GM12878 (cell line): Measurements from ENCODE around the gene MICB. TPM values are rescaled to one million over a fixed set of nuclear protein-coding genes. Genes with fewer than 3 reads are reported as not detected.
A peak's percentile ranks its signal among the peaks of the same experiment; 100 is the strongest.

Source experiments
- ATAC-seq: fragments of 200-7000 bp; cut with Tn5 transposase; 3 replicates; pipeline ENCODE4 v1.9.1; 2020; ENCODE audit warnings: mild to moderate bottlenecking, moderate library complexity
- BruUV-seq: library from RNA; stranded (reverse); fragments of 400-500 nt; replicated peaks from 2 replicates; lab custom pipeline; 2021; lab: Mats Ljungman, UMichigan
- CTCF ChIA-PET: fragments of 300-600 bp; sonication (Branson Sonifier 250); formaldehyde crosslinking; extraction: SDS; loops from one replicate; lab custom pipeline; 2021; ENCODE audit warnings: inconsistent platforms; lab: Yijun Ruan, JAX
- POLR2A ChIA-PET: fragments of 350-600 bp; formaldehyde crosslinking; extraction: SDS; loops from one replicate; lab custom pipeline; 2021; ENCODE audit warnings: inconsistent platforms; lab: Charles Lee
- RAD21 ChIA-PET: fragments of 300-600 bp; sonication (Branson Sonifier 250); formaldehyde crosslinking; loops from one replicate; lab custom pipeline; 2023; ENCODE audit warnings: antibody characterized with exemption; ENCODE audit not compliant: unreplicated experiment; lab: Charles Lee
- SMC1A ChIA-PET: fragments of 300-600 bp; sonication (Branson Sonifier 250); formaldehyde crosslinking; loops from one replicate; lab custom pipeline; 2023; ENCODE audit not compliant: unreplicated experiment, uncharacterized antibody; lab: Charles Lee
- DNase-seq: peaks from one replicate; pipeline ENCODE4 v3.0.0-alpha.2; 2011; ENCODE audit warnings: low read depth, low spot score
- FAIRE-seq: peaks from 3 replicates; lab custom pipeline; 2011; peaks lifted over from hg19 to GRCh38; lab: Jason Lieb, UNC
- H2AFZ ChIP-seq: 2 replicates; pipeline ENCODE4 v1.6.0; 2011; ENCODE audit warnings: low read depth, low read length, control low read depth; ENCODE audit not compliant: control insufficient read depth
- H3K27ac ChIP-seq: 2 replicates; pipeline ENCODE4 v1.5.1; 2011; ENCODE audit warnings: control low read depth; ENCODE audit not compliant: control insufficient read depth, insufficient read depth
- H3K27me3 ChIP-seq, 2 experiments: replicated peaks in 1 of 2; 2 replicates each; pipeline versions ENCODE4 v1.6.0 to v1.6.1; 2011; ENCODE audit warnings: low read length in 1 of 2; ENCODE audit not compliant: control insufficient read depth in 2 of 2, insufficient read depth in 2 of 2
- H3K36me3 ChIP-seq, 2 experiments: 2 replicates each; pipeline ENCODE4 v1.5.1; 2011; ENCODE audit warnings: low read length in 1 of 2; ENCODE audit not compliant: control insufficient read depth in 2 of 2, insufficient read depth in 2 of 2
- H3K4me1 ChIP-seq: 2 replicates; pipeline ENCODE4 v1.6.1; 2011; ENCODE audit warnings: mild to moderate bottlenecking, low read length, moderate library complexity, mixed read lengths; ENCODE audit not compliant: control insufficient read depth, insufficient read depth
- H3K4me2 ChIP-seq: 2 replicates; pipeline ENCODE4 v1.6.0; 2011; ENCODE audit warnings: control low read depth; ENCODE audit not compliant: control insufficient read depth, insufficient read depth
- H3K4me3 ChIP-seq: fragments of 200-600 bp; sonication (generic); 2 replicates; pipeline ENCODE4 v1.5.1; 2016
- H3K79me2 ChIP-seq: 2 replicates; pipeline ENCODE4 v1.6.0; 2011; ENCODE audit warnings: low read length; ENCODE audit not compliant: control insufficient read depth, insufficient read depth
- H3K9ac ChIP-seq: 2 replicates; pipeline ENCODE4 v1.8.0; 2011; ENCODE audit warnings: low read length, control low read depth, mixed read lengths; ENCODE audit not compliant: control insufficient read depth, insufficient read depth
- H3K9me3 ChIP-seq: replicated peaks from 3 replicates; pipeline ENCODE4 v1.5.1; 2011; ENCODE audit warnings: mild to moderate bottlenecking, low read length; ENCODE audit not compliant: control insufficient read depth, insufficient read depth
- H4K20me1 ChIP-seq: 2 replicates; pipeline ENCODE4 v1.6.0; 2011; ENCODE audit not compliant: control insufficient read depth, insufficient read depth
- BCL11A ChIP-seq: IDR thresholded peaks from 2 replicates; pipeline ENCODE4 v1.6.1; 2011; ENCODE audit warnings: low read depth, low read length
- DPF2 ChIP-seq: fragments of 450-650 bp; IDR thresholded peaks from 2 replicates; pipeline ENCODE4 v1.6.1; 2017; ENCODE audit warnings: mild to moderate bottlenecking
- EP300 ChIP-seq, 2 experiments: fragments of 150-350 bp in 1 of 2; IDR thresholded peaks; 2 replicates each; pipeline ENCODE4 v1.6.1; 2011 to 2012; ENCODE audit warnings: low read depth in 2 of 2, low read length in 2 of 2, borderline replicate concordance in 1 of 2, improper control_type of control experiment in 1 of 2, inconsistent platforms in 1 of 2; ENCODE audit not compliant: control insufficient read depth in 1 of 2
- IRF4 ChIP-seq: IDR thresholded peaks from 2 replicates; pipeline ENCODE4 v1.6.1; 2011; ENCODE audit warnings: low read depth, low read length
- MYB ChIP-seq: fragments of 150-350 bp; IDR thresholded peaks from 2 replicates; pipeline ENCODE4 v1.6.1; 2014; ENCODE audit warnings: mild to moderate bottlenecking, low read depth, low read length, borderline replicate concordance
- POU2F2 ChIP-seq: IDR thresholded peaks from 3 replicates; pipeline ENCODE4 v1.6.1; 2011; ENCODE audit warnings: low read depth, mild to moderate bottlenecking, low read length, borderline replicate concordance
- RELA ChIP-seq: fragments of 450-650 bp; IDR thresholded peaks from 2 replicates; pipeline ENCODE4 v1.8.0; 2014; ENCODE audit warnings: borderline replicate concordance; ENCODE audit not compliant: partially characterized antibody
- RUNX3 ChIP-seq: IDR thresholded peaks from 2 replicates; pipeline ENCODE4 v1.6.1; 2012; ENCODE audit warnings: low read length, inconsistent platforms
- SMAD1 ChIP-seq: fragments of 450-650 bp; IDR thresholded peaks from 2 replicates; pipeline ENCODE4 v1.6.1; 2018; ENCODE audit warnings: mild to moderate bottlenecking, low read depth; ENCODE audit not compliant: partially characterized antibody
- SRF ChIP-seq, 2 experiments: IDR thresholded peaks; 2 replicates each; pipeline ENCODE4 v1.6.1; 2011; ENCODE audit warnings: low read depth in 2 of 2, low read length in 2 of 2, mild to moderate bottlenecking in 1 of 2, moderate library complexity in 1 of 2
- TCF12 ChIP-seq: IDR thresholded peaks from 2 replicates; pipeline ENCODE4 v1.6.1; 2011; ENCODE audit warnings: low read depth, mild to moderate bottlenecking, low read length
- WGBS: methylation state at CpG from one replicate; pipeline ENCODE4 v1.1.6; 2016; ENCODE audit warnings: low lambda C conversion rate; ENCODE audit not compliant: insufficient replicate concordance, insufficient coverage; ENCODE audit errors: missing lambda C conversion rate; 5-methylcytosine and 5-hydroxymethylcytosine counted together
- in situ Hi-C: fragments of 300-500 bp; cut with MboI; formaldehyde crosslinking; loops from 9 replicates; pipeline ENCODE4 v1.14.3; 2018; ENCODE audit warnings: mixed read lengths
- intact Hi-C: fragments of 100-400 bp; cut with micrococcal nuclease; formaldehyde crosslinking; loops from one replicate; pipeline ENCODE4 v1.14.2; 2022; ENCODE audit not compliant: unreplicated experiment
- polyA plus RNA-seq, 11 experiments: library from polyadenylated mRNA; depleted of rRNA in 4 of 11; unstranded in 6 of 11; stranded (reverse) in 5 of 11; fragments of >200 nt; fragmentation: Nextera tagmentation in 4 of 11; fragmentation: Illumina TruSeq in 1 of 11; extraction: Ambion mirVana in 4 of 11; extraction: Trizol in 1 of 11; gene quantifications; 1 replicate in 1 of 11; 2 replicates in 10 of 11; pipeline versions ENCODE4 v1.2.1 to v1.2.3, GENCODE V29; 2011 to 2016; ENCODE audit warnings: inconsistent platforms in 2 of 11, missing spikeins in 2 of 11, low read depth in 1 of 11
- total RNA-seq, 4 experiments: library from RNA; depleted of rRNA in 3 of 4; stranded (reverse); fragments of >200 nt in 3 of 4; fragmentation: Illumina TruSeq in 1 of 4; extraction: Trizol in 1 of 4; gene quantifications; 2 replicates each; pipeline versions ENCODE4 v1.2.1 to v1.2.3, GENCODE V29; 2013 to 2021
- TF ChIP-seq, protein P1 (sequence below): fragments of 150-350 bp; IDR thresholded peaks from 2 replicates; pipeline ENCODE4 v1.6.1; 2014; ENCODE audit warnings: mild to moderate bottlenecking, low read depth, low read length
- TF ChIP-seq, protein P2 (sequence below): IDR thresholded peaks from 2 replicates; pipeline ENCODE4 v1.6.1; 2012; ENCODE audit warnings: low read depth, low read length, improper control_type of control experiment
- TF ChIP-seq, protein P3 (sequence below), 3 experiments: IDR thresholded peaks in 2 of 3; conservative IDR thresholded peaks in 1 of 3; 2 replicates each; pipeline ENCODE4 v1.5.1; 2011; ENCODE audit warnings: low read depth in 3 of 3, low read length in 3 of 3, mild to moderate bottlenecking in 3 of 3, control low read depth in 2 of 3, moderate library complexity in 2 of 3, inconsistent platforms in 1 of 3, mixed read lengths in 1 of 3; ENCODE audit not compliant: control insufficient read depth in 2 of 3, insufficient read depth in 1 of 3; ENCODE audit errors: extremely low read depth in 1 of 3

The MICB gene
- total and polyA plus RNA-seq, 10 of the 15 experiments (the other 5 are each of a cell fraction or from before 2014, with no cell fraction given), result 9.0 to 37.1 (median 17.8) TPM

DNA sequence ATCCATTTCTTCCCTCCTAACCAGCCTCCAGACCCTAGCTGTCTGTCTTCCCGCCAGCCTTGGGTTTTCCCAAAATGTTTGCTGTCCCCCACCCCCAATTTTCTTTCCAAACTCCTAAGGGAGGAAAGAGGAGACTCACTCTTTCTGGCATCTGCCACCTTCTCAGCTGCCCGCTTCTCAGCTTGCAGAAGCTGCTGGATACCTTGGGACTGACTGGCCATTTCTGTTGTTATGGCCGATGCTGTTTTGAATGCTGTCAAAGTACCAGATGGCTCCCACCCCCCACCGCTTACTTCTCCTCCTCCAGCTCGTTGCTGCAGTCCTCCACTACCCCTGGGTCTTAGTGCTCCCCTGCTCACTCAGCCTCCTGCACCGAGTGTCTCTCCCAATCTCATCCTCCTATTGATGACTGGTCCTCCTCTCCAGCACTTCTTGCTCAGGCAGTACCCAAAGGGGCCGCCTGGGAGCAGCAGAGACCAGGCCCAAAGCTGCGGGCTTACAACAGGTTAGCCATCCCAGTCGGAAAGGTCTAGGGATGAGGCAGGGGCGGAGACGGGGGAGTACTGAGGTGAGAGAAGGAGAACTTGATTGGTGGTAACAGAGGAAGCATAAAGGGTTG is 48.5 kb downstream of the MICB start, which contains the start of gene ATP6V1G2 (continued):
- TF ChIP-seq, protein P1, sequence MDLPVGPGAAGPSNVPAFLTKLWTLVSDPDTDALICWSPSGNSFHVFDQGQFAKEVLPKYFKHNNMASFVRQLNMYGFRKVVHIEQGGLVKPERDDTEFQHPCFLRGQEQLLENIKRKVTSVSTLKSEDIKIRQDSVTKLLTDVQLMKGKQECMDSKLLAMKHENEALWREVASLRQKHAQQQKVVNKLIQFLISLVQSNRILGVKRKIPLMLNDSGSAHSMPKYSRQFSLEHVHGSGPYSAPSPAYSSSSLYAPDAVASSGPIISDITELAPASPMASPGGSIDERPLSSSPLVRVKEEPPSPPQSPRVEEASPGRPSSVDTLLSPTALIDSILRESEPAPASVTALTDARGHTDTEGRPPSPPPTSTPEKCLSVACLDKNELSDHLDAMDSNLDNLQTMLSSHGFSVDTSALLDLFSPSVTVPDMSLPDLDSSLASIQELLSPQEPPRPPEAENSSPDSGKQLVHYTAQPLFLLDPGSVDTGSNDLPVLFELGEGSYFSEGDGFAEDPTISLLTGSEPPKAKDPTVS, result no peak
- TF ChIP-seq, protein P2, sequence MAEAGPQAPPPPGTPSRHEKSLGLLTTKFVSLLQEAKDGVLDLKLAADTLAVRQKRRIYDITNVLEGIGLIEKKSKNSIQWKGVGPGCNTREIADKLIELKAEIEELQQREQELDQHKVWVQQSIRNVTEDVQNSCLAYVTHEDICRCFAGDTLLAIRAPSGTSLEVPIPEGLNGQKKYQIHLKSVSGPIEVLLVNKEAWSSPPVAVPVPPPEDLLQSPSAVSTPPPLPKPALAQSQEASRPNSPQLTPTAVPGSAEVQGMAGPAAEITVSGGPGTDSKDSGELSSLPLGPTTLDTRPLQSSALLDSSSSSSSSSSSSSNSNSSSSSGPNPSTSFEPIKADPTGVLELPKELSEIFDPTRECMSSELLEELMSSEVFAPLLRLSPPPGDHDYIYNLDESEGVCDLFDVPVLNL, result no peak
- TF ChIP-seq RELA, result no peak

DNA sequence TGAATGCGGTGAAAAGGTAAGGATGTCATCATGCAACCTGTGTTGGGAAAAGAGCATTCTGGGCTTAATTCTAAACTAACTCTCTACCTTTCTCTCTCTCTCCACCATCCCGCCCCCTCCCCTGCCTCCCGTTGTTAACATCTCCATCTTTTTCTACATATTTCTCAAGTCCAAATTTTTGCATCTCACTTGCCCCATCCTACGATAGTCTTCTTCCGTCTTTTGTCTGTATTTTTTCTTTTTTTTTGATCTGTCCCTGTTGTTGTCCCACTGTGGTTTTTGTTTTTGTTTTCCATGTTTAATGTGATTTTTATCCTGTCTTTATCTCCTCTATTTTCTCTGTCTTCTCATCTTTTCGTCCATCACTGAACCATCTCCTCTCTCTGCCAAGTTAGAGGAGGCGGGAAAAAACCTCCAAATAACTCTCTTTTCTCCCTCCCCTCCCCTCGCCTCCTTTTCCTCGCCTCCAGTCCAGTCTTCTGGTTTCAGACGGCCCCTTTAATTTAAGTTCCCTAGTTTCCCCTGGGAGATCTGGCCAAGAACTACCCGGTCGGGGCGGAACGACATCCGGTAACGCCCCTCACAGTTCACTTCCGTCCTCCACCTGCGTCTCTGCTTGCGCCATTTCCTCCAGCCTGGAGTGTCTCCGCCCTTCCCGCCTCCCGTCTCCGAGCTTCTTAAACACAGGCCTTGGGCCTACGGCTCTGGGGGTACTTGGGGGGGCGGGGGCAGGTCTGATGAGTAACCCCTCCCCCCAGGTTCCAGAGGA is 49.2 kb downstream of the MICB start, which contains the start of gene NFKBIL1:
Gene NFKBIL1, plus strand, starts transcription at position 651 of the 769 bp plus-strand sequence. Its CDS starts 87 bp downstream, at position 738.
- Histone ChIP-seq H3K4me2 (peak within 1 kb of the TSS; percentile 80), H4K20me1 (no peaks in the 10 kb centered on the region), H3K9ac (peak within 1 kb of the TSS; percentile 58), H3K4me1 (peaks cover 23% of the 10 kb centered on the region; the same call in 1 of the 2 replicates), H3K27me3 (no peaks in the 10 kb centered on the region), H3K36me3 (no peaks in the 10 kb centered on the region; a peak in 1 of 4 replicates), H3K79me2 (peaks cover 24% of the 10 kb centered on the region), H3K4me3 (peak within 1 kb of the TSS; percentile 72), H3K27ac (peak within 1 kb of the TSS; percentile 64), H3K9me3 (no peaks in the 10 kb centered on the region), H2AFZ (peak within 1 kb of the TSS; percentile 45)
- intact Hi-C loops, result loop anchor here (1.0 to 10.0 kb wide), 4 partner anchors 51 to 358 kb away; partner anchors contain the start of genes BAG6 and ZBTB12
- 1% methylated on average over 25 of the region's 25 CpGs for WGBS
- FAIRE-seq (peak; percentile 93), ATAC-seq (peak; percentile 88), DNase-seq (peak; percentile 89)
- in situ Hi-C loops, result loop anchor here (5.0 to 10.0 kb wide), 2 partner anchors 50 to 288 kb away; no protein-coding TSS in a partner anchor
- no TSS peak for BruUV-seq
- ChIA-PET RAD21 (interaction anchor here (0.6 to 16.9 kb wide), 10 partner anchors 12 to 284 kb away, joined by 3 to 668 read pairs (median 5); partner anchors contain the start of genes BAG6, LST1, LTB and LY6G5C), SMC1A (interaction anchor here (0.6 to 34.7 kb wide), 7 partner anchors 9 to 284 kb away, joined by 3 to 1989 read pairs (median 5); partner anchors contain the start of genes AIF1, LST1, LTA and LTB), CTCF (interaction anchor here (0.8 to 34.8 kb wide), 9 partner anchors 10 to 286 kb away, joined by 3 to 2098 read pairs (median 4); partner anchors contain the start of genes HSPA1B, LST1, LTB and NCR3), POLR2A (interaction anchor here (0.5 to 8.5 kb wide), 17 partner anchors 13 to 1489 kb away, joined by 3 to 164 read pairs (median 4); partner anchors contain the start of genes CSNK2B, DXO, LST1 and LTA)
- TF ChIP-seq BCL11A (no peak), RUNX3 (peak; percentile 62), IRF4 (no peak), SRF (IDR thresholded peaks at IDR 0.05; ENCODE audit: low read depth in 2 of 2, low read length in 2 of 2) (peak in 1 of 2 experiments; percentile 81; a peak in 2 of 4 replicates), EP300 (IDR thresholded peaks at IDR 0.05; ENCODE audit: borderline replicate concordance in 1 of 2, control insufficient read depth in 1 of 2, low read depth in 2 of 2, low read length in 2 of 2) (0 out of 4 replicates have a peak, but pooled peaks of 1 of the 2 experiments have one; percentile 20), DPF2 (no peak), TCF12 (no peak), MYB (no peak), SMAD1 (no peak), POU2F2 (peak; percentile 71; the same call in 1 of the 3 replicates)
- TF ChIP-seq, protein P3, sequence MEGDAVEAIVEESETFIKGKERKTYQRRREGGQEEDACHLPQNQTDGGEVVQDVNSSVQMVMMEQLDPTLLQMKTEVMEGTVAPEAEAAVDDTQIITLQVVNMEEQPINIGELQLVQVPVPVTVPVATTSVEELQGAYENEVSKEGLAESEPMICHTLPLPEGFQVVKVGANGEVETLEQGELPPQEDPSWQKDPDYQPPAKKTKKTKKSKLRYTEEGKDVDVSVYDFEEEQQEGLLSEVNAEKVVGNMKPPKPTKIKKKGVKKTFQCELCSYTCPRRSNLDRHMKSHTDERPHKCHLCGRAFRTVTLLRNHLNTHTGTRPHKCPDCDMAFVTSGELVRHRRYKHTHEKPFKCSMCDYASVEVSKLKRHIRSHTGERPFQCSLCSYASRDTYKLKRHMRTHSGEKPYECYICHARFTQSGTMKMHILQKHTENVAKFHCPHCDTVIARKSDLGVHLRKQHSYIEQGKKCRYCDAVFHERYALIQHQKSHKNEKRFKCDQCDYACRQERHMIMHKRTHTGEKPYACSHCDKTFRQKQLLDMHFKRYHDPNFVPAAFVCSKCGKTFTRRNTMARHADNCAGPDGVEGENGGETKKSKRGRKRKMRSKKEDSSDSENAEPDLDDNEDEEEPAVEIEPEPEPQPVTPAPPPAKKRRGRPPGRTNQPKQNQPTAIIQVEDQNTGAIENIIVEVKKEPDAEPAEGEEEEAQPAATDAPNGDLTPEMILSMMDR (IDR thresholded peaks at IDR 0.05 in 2 of 3, conservative IDR thresholded peaks at IDR 0.05 in 1 of 3; ENCODE audit: control insufficient read depth in 2 of 3, extremely low read depth in 1 of 3, insufficient read depth in 1 of 3, low read depth in 3 of 3, low read length in 3 of 3), result no peak
